ENCODE data around the gene VWA5B1.
"Not testable (repeated sequence)": the region's sequence is repeated elsewhere in the genome, so short reads cannot be mapped to it uniquely, and the experiment has no call there.

VWA5B1 gene

DNA sequence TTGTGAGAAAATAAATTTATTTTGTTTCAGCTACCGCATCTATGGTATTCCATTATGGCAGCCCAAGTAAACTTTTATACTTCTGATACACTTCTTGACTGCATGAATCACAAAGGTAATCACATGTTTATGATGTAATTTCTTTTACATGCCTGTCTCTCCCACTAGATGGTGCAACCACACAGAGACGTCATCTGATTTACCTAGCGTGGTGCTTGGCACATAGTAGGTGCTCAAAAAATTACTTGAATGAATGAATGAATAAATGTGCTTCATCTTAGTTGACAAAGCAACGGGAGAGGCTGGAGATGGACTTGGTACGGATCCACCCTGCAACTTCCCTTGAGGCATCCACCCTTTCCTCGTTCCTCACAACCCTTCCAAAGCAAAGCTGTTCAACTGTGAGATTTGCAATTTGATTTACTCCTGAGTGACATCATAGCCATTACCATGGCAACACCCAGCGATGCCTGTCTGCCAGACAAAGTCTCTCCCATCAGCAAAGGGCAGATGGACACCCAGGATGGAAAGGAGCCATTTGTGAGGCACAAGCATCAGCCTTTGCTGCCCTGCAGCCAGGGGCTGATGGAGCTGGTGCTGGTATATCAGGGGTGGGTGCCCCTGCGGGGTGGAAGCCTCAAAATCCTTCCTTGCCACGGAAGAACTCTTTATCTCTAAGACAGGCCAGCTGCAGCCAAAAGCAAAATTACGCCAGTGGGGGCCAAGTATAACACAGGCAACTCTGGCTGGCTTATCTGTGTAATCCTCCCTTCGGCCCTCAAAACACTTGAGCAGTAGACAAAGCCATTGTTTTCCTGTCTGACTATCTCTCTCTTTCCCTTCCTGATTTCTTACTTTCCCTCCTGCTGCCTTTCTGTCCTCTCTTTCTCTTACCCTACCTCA lies 18.9 kb upstream of the VWA5B1 start:
- Mint-ChIP-seq H3K4me3 (no peak overlapping the region), H3K27ac (no peak overlapping the region), H3K36me3 (no peaks in the 10 kb centered on the region), H3K9me3 (peaks cover 15% of the 10 kb centered on the region), H3K27me3 (peaks cover 51% of the 10 kb centered on the region), H3K4me1 (no peaks in the 10 kb centered on the region)
- ATAC-seq, result no peak

GRCh38 chr1:20273716-20274115 lies 17.0 kb upstream of the VWA5B1 start:
- ATAC-seq, H3K36me3 Mint-ChIP-seq, H3K27ac Mint-ChIP-seq, H3K4me3 Mint-ChIP-seq, H3K4me1 Mint-ChIP-seq: not testable (repeated sequence)
- Mint-ChIP-seq H3K27me3 (peaks cover 51% of the 10 kb centered on the region), H3K9me3 (peaks cover 15% of the 10 kb centered on the region)

- peaks cover 12% of the 10 kb centered on the region for H3K9me3 Mint-ChIP-seq
- H3K4me3 Mint-ChIP-seq, result no peak overlapping the region
- H3K27ac Mint-ChIP-seq, result no peak overlapping the region
- ATAC-seq, result no peak
- peaks cover 22% of the 10 kb centered on the region for H3K4me1 Mint-ChIP-seq
- H3K27me3 Mint-ChIP-seq, result peaks cover 35% of the 10 kb centered on the region
- H3K36me3 Mint-ChIP-seq, result no peaks in the 10 kb centered on the region
Measured at GRCh38 chr1:20275319-20275925, 15.3 kb upstream of the VWA5B1 start.

- Mint-ChIP-seq H3K36me3 (no peaks in the 10 kb centered on the region), H3K27ac (no peak overlapping the region), H3K27me3 (peaks cover 31% of the 10 kb centered on the region), H3K4me1 (peaks cover 22% of the 10 kb centered on the region), H3K4me3 (no peak overlapping the region), H3K9me3 (peaks cover 4% of the 10 kb centered on the region)
- ATAC-seq, result no peak
Measured at GRCh38 chr1:20276485-20277159, 14.1 kb upstream of the VWA5B1 start.

DNA sequence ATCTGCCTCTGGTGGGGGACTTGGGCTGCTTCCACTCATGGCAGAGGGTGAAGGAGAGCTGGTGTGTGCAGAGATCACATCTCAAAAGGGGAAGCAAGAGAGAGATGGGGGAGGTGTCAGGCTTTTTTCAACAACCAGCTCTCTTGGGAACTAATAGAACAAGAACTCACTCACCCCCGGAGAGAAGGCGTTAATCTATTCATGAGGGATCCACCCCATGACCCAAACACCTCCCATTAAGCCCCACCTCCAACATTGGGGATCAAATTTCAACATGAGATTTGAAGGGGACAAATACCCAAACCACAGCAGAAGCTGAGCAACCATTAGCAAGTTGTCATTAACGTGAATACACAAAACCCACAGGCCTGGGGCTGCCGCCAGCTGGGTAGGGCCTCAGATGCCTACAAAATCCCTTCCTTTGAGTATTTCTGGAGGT lies 12.0 kb upstream of the VWA5B1 start:
- peaks cover 22% of the 10 kb centered on the region for H3K4me1 Mint-ChIP-seq
- H3K27ac Mint-ChIP-seq, result no peak overlapping the region
- H3K36me3 Mint-ChIP-seq, result no peaks in the 10 kb centered on the region
- H3K4me3 Mint-ChIP-seq, result no peak overlapping the region
- peaks cover 32% of the 10 kb centered on the region for H3K27me3 Mint-ChIP-seq
- ATAC-seq, result peak; percentile 88
- H3K9me3 Mint-ChIP-seq, result peaks cover 3% of the 10 kb centered on the region

DNA sequence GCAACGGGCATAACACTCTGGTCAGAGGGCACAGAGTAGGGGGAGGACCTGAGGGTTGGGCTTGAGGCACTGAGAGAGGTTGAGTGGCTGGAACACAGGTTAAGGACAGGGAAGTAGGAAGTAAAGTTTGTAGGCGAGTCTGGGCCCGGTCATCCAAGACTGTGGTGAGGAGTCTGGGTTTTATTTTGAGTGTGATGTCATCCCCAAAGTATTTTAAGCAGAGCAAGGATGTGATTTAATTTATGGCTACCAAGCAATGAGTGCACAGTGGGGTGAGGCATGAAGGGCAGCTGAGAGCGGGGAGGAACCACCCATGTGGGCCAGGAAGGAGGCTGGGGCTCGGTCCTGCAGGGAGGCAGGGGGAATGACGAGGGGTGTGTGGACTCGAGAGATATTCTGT lies 11.2 kb upstream of the VWA5B1 start:
- Mint-ChIP-seq H3K36me3 (no peaks in the 10 kb centered on the region), H3K4me3 (no peak overlapping the region), H3K27me3 (peaks cover 31% of the 10 kb centered on the region), H3K27ac (no peak overlapping the region), H3K9me3 (no peaks in the 10 kb centered on the region), H3K4me1 (peaks cover 22% of the 10 kb centered on the region)
- peak; percentile 67 for ATAC-seq

- ATAC-seq, result no peak
- H3K9me3 Mint-ChIP-seq, result peaks cover 4% of the 10 kb centered on the region
- no peaks in the 10 kb centered on the region for H3K36me3 Mint-ChIP-seq
- H3K4me3 Mint-ChIP-seq, result no peak overlapping the region
- no peak overlapping the region for H3K27ac Mint-ChIP-seq
- H3K27me3 Mint-ChIP-seq, result peaks cover 34% of the 10 kb centered on the region
- H3K4me1 Mint-ChIP-seq, result peaks cover 22% of the 10 kb centered on the region
Measured at GRCh38 chr1:20280341-20280740, 10.3 kb upstream of the VWA5B1 start.

GRCh38 chr1:20280906-20281305 lies 9.8 kb upstream of the VWA5B1 start:
- Mint-ChIP-seq H3K27me3 (peaks cover 32% of the 10 kb centered on the region), H3K4me3 (no peak overlapping the region), H3K36me3 (no peaks in the 10 kb centered on the region), H3K4me1 (peaks cover 22% of the 10 kb centered on the region), H3K9me3 (peaks cover 6% of the 10 kb centered on the region), H3K27ac (no peak overlapping the region)
- no peak for ATAC-seq

GRCh38 chr1:20281801-20282200 lies 8.9 kb upstream of the VWA5B1 start:
- Mint-ChIP-seq H3K36me3 (no peaks in the 10 kb centered on the region), H3K4me1 (peaks cover 22% of the 10 kb centered on the region), H3K9me3 (peaks cover 6% of the 10 kb centered on the region), H3K27ac (no peak overlapping the region), H3K4me3 (no peak overlapping the region), H3K27me3 (peaks cover 26% of the 10 kb centered on the region)
- no peak for ATAC-seq

DNA sequence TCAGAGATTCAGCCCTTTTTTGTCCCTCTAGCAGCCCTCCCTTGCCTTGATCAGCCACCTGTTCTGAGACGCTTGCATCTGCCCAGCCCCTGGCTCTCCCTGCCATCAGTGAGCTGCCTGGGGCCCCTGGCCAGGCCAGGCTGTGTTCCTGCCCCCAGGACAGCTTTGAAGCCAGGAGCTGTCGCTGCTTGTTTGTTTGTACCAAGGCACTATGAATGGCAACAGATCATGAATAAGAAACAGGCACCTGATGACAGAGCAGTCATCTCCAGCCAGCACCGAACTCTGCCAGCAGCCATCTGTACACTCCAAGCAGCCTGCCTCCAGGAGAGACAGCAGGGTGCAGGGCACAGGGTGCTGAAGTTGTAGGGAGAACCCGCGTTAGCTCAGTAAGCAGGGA lies 8.1 kb upstream of the VWA5B1 start:
- no peak overlapping the region for H3K27ac Mint-ChIP-seq
- peaks cover 6% of the 10 kb centered on the region for H3K9me3 Mint-ChIP-seq
- ATAC-seq, result no peak
- peaks cover 22% of the 10 kb centered on the region for H3K4me1 Mint-ChIP-seq
- no peak overlapping the region for H3K4me3 Mint-ChIP-seq
- H3K36me3 Mint-ChIP-seq, result no peaks in the 10 kb centered on the region
- H3K27me3 Mint-ChIP-seq, result peaks cover 27% of the 10 kb centered on the region

DNA sequence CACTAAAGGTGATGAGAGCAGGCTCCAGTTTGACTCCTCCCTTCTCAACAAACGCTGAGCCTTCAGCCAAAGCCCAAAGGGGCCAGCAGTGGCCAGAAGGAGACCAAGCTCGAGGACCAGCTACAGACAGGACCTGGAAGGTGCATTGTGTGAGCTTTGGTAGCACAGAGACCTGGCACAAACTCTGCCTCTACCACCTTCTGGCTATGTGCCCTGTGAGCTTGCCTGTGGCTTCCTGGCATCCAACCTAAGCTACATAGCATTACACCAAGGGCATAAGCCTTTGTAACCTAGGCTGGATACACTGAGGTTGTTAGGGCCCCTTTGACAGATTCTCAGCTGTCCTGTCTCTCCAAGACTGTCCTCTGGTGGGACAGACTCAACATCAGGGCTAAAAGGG lies 6.6 kb upstream of the VWA5B1 start:
- Mint-ChIP-seq H3K27me3 (peaks cover 41% of the 10 kb centered on the region), H3K9me3 (peaks cover 9% of the 10 kb centered on the region), H3K36me3 (no peaks in the 10 kb centered on the region), H3K4me3 (no peak overlapping the region), H3K4me1 (peaks cover 12% of the 10 kb centered on the region), H3K27ac (no peak overlapping the region)
- ATAC-seq, result no peak

DNA sequence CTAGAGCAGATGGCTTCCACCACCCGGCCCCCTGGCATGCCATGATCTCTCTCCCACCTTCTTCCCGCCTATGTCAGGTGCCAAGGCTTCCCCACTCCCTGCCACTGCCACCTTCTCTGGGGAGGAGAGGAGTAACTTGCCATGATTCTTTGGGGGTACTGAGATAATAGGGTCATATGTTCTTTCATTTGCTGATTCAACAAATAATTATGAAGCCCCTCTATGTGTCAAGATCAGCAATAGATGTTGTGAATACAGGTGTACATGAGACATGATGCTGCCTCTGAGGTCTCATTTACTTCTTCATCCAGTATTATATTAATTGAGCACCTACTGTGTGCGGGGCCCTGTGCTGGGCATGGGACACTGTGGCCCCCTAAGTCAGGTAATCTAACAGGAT lies 6.0 kb upstream of the VWA5B1 start:
- H3K4me1 Mint-ChIP-seq, result peaks cover 6% of the 10 kb centered on the region
- no peaks in the 10 kb centered on the region for H3K36me3 Mint-ChIP-seq
- H3K4me3 Mint-ChIP-seq, result no peak overlapping the region
- H3K27me3 Mint-ChIP-seq, result peaks cover 47% of the 10 kb centered on the region
- peaks cover 9% of the 10 kb centered on the region for H3K9me3 Mint-ChIP-seq
- H3K27ac Mint-ChIP-seq, result no peak overlapping the region
- no peak for ATAC-seq

DNA sequence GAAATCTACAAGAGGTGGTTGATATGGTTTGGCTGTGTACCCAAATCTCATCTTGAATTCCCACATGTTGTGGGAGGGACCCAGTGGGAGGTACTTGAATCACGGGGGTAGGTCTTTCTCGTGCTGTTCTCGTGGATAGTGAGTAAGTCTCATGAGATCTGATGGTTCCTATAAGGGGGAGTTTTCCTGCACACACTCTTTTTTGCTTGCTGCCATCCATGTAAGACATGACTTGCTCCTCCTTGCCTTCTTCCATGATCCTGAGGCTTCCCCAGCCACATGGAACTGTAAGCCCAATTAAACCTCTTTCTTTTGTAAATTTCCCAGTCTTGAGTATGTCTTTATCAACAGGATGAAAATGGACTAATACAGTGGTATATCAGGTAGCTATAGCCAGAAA lies 5.2 kb upstream of the VWA5B1 start:
- H3K36me3 Mint-ChIP-seq, result no peaks in the 10 kb centered on the region
- peaks cover 55% of the 10 kb centered on the region for H3K27me3 Mint-ChIP-seq
- H3K27ac Mint-ChIP-seq, result no peak overlapping the region
- no peak overlapping the region for H3K4me3 Mint-ChIP-seq
- H3K4me1 Mint-ChIP-seq, result no peaks in the 10 kb centered on the region
- H3K9me3 Mint-ChIP-seq, result peaks cover 9% of the 10 kb centered on the region
- no peak for ATAC-seq

DNA sequence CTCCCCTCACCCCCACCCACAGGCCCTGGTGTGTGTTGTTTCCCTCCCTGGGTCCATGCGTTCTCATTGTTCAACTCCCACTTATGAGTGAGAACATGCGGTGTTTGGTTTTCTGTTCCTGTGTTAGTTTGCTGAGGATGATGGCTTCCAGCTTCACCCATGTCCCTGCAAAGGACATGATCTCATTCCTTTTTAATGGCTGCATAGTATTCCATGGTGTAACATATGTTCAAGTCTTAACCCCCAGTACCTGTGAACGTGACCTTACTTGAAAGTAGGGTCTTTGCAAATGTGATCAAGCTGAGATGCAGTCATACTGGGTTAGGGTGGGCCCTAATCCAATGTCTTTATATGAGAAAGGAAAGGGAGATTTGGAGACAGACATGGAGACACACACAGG lies 3.0 kb upstream of the VWA5B1 start:
- H3K4me3 Mint-ChIP-seq, H3K27ac Mint-ChIP-seq, ATAC-seq, H3K36me3 Mint-ChIP-seq, H3K9me3 Mint-ChIP-seq: not testable (repeated sequence)
- Mint-ChIP-seq H3K4me1 (peaks cover 16% of the 10 kb centered on the region), H3K27me3 (peaks cover 66% of the 10 kb centered on the region)

- Mint-ChIP-seq H3K36me3 (no peaks in the 10 kb centered on the region), H3K4me3 (peak overlapping the region; percentile 63), H3K9me3 (peaks cover 3% of the 10 kb centered on the region), H3K27ac (no peak overlapping the region), H3K27me3 (peaks cover 72% of the 10 kb centered on the region), H3K4me1 (peaks cover 16% of the 10 kb centered on the region)
- ATAC-seq, result peak; percentile 29
Measured at GRCh38 chr1:20291645-20292084, 990 bp downstream of the VWA5B1 start.
